ENCODE data around the gene WDR27. TPM values are rescaled to one million over a fixed set of nuclear protein-coding genes. Genes with fewer than 3 reads are reported as not detected.
"Not testable (repeated sequence)": the region's sequence is repeated elsewhere in the genome, so short reads cannot be mapped to it uniquely, and the experiment has no call there.

WDR27 gene
- total RNA-seq, 1 experiment from 2014 or later: 8.4 TPM

DNA sequence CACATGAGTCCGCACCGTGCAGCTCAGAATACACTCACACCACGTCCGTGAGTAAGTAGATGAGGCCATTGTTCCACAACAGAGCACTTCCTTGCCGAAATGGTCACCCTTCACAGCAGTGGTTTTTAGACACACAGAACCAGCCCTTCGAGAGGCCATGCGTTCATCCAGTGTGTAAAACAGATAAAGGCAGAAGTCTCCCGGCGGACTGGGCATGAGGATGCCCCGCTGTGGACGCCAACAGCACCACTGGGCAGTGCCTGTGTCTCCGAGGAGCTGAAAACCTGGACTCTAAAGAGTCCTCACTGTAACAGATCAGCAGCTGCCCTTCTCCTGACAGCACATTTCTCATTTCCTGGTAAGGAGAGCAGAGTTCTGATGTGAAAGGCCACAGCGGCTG lies 75.2 kb downstream of the WDR27 start:
- in situ Hi-C loops (cut with HindIII; ENCODE audit: low pct_unique_long_range_greater_than_20kb, low sequenced_read_pairs): no loop called here
- no peak for DNase-seq (ENCODE audit: low read depth)

DNA sequence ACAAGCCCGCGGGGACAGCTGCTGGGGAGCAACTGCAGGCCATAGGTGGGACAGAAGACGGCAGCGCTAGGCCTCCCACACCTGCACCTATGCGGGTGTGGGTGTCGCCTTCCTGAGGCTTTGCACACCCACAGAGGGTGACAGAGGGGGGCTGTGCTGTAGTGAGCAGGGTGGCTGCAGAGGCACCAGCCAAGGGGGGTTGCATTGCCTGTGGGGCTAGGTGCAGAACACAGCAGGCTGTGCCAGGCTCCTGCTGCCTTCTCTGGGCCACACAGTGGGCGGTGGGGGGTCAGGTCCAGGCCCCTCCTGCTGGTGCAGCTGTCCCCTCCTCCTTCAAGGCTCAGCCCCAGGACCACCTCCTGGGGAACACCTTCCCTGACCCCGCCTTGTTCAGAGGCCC lies 75.7 kb downstream of the WDR27 start:
- DNase-seq (ENCODE audit: low read depth): no peak
- in situ Hi-C loops (cut with HindIII; ENCODE audit: low pct_unique_long_range_greater_than_20kb, low sequenced_read_pairs): no loop called here

DNA sequence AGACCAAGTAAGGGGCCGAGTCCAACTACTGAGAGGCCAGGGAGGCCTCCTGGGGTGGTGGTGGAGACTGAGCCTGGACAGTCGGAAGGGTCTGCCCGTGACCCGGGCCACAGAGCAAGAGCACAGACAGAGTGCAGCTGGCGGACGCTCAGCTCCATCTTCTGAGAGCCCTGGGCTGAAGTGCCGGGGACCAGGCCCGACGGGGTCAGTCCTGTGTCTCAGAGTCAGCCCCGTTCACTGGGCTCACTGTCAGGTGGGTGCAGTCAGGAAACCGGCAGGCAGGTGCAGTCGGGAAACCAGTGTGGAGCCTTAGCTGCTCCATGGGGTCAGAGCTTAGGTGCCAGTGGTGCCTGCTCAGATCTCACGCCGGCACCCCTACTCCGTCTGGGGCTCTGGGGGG lies 76.5 kb downstream of the WDR27 start:
- in situ Hi-C loops (cut with HindIII; ENCODE audit: low pct_unique_long_range_greater_than_20kb, low sequenced_read_pairs): no loop called here
- no peak for DNase-seq (ENCODE audit: low read depth)

DNA sequence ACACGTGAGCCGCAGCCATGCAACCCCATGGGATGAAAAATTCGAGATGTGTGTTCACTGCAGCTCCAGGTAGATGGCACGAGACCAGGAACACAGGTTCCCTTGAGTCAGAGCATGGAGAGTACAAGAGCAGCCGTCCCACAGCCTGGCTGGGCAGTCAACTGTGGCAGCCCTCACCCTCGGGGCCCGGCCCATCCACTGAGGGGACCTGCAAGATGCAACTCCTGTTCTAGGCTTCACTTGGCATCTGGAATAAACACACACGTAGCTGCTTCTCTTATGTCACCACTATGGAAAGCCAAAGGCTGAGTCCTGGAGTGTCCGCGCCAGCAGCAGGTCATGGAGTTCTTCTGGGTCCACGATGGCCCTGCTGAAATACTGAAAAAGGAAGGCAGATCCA lies 77.0 kb downstream of the WDR27 start:
- in situ Hi-C loops (cut with HindIII; ENCODE audit: low pct_unique_long_range_greater_than_20kb, low sequenced_read_pairs): no loop called here
- no peak for DNase-seq (ENCODE audit: low read depth)

DNA sequence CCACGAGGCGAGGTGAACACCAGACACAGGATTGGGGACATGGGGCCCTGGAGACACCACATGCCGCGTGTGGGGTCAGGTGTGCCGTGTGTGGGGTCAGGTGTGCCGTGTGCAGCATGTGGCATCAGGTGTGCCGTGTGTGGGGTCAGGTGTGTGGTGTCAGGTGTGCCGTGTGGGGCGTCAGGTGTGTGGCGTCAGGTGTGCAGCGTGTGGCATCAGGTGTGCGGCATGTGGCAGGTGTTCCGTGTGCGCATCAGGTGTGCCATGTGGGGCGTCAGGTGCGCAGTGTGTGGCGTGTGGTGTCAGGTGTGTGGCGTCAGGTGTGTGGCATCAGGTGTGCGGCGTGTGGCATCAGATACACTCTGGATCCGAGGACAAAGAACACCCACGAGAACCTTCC lies 77.9 kb downstream of the WDR27 start:
- in situ Hi-C loops (cut with HindIII; ENCODE audit: low pct_unique_long_range_greater_than_20kb, low sequenced_read_pairs): no loop called here
- no peak for DNase-seq (ENCODE audit: low read depth)

DNA sequence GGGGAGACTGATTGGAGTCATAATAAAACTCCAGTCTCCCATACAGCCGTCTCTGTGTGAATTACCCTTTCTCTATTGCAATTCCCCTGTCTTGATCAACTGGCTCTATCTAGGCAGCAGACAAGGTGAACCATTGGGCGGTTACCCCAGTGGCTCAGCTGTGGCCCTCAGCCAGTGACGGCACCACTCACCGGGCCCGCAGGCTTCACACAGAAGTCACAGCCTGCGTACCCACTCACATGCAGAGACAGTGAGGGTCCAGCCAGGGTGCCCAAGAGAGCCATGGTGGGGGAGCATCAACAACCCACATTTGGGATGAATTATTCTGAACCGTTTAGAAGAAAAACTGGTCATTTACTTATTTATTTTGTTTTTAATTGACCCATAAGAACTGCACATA lies 78.5 kb downstream of the WDR27 start:
- in situ Hi-C loops (cut with HindIII; ENCODE audit: low pct_unique_long_range_greater_than_20kb, low sequenced_read_pairs): no loop called here
- no peak for DNase-seq (ENCODE audit: low read depth)

DNA sequence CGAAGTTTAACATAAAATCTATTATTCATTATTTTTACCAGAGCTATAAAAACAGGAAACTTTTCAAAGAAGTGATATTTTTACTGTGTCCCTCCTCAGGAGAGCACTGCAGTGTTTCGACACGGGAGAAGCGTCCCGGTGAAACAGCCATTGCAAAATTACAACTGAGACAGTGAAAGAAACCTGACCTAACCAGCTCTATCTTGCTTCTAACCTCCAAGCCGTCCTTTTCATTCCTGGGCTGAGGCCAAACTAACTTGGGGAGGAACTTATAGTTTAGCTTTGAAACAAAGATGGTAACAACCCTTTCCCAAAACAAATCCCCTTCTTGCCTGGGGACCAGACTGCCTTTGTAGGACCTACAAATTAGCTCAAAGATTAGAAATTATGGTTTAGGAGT lies 79.2 kb downstream of the WDR27 start:
- in situ Hi-C loops (cut with HindIII; ENCODE audit: low pct_unique_long_range_greater_than_20kb, low sequenced_read_pairs): no loop called here
- DNase-seq (ENCODE audit: low read depth): no peak

DNA sequence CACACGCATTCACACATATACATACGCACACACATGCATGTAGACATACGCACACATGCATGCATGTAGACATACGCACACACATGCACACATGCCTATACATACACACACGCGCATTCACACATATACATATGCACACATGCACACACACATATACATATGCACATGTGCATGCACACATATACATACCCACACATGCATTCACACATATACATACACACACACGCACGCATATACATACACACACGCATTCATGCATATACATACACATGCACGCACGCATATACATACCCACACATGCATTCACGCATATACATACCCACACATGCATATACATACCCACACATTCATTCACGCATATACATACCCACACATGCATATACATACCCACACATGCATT lies 80.5 kb downstream of the WDR27 start:
- no peak for DNase-seq (ENCODE audit: low read depth)
- in situ Hi-C loops (cut with HindIII; ENCODE audit: low pct_unique_long_range_greater_than_20kb, low sequenced_read_pairs): no loop called here

DNA sequence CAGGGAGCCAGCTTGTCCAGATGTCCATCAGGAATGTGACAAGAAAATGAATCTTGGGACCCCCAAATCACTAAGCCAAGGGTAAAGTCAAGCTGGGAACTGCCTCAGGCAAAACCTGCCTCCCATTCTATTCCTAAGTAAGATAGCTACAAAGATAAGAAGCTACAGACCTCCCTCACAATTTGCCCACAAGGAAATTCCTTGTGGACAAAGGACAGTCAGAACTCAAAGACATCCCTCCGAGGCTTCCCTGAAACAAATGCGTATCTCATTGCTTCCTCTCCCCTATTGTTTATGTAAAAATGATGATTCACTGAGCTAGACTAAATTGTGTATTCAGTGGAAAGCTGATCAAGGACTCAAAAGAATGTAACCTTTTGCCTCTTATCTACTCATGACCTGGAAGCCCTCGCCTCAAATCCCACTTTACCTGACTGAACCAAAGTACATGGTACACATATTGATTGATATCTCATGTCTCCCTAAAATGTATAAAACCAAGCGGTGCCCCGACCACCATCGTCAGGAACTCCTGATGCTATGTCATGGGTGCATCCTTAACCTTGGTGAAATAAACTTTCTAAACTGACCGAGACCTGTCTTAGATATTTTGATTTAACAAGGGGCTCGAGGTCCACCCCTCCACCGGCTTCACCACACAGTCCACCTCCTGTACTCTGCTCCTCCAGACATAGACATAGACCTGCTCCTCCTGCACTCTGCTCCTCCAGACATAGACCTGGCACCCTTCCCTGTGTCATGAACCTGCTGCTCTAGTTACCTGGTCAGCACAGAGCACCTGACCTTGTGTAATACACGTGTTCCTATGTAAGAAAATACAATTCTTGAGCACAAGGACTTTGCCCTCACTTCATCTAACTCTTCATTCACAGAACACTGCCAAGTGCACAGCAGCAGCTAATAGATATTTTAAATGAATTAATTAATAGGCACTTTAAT lies 81.4 kb downstream of the WDR27 start:
- peak; percentile 59 for DNase-seq (ENCODE audit: low read depth)
- in situ Hi-C loops (cut with HindIII; ENCODE audit: low pct_unique_long_range_greater_than_20kb, low sequenced_read_pairs): no loop called here

DNA sequence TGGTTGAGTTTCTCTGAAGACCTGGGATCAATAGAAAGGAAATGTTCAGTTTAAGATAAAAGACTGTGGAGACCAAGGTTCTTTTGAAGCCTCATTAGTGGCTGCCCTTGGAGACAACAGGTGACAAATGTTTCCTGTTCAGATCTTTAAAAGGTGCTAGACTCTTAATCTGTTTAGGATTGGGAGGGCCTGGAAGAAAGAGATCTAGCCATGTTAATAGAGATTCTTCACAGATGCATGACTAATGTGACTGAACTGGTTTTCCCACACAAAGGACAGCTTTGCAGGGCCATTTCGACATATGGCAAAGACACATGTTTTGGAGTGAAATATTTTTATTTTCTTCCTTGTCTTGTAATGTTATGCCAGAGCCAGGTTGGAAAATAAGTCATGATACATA lies 82.2 kb downstream of the WDR27 start:
- in situ Hi-C loops (cut with HindIII; ENCODE audit: low pct_unique_long_range_greater_than_20kb, low sequenced_read_pairs): no loop called here
- no peak for DNase-seq (ENCODE audit: low read depth)

DNA sequence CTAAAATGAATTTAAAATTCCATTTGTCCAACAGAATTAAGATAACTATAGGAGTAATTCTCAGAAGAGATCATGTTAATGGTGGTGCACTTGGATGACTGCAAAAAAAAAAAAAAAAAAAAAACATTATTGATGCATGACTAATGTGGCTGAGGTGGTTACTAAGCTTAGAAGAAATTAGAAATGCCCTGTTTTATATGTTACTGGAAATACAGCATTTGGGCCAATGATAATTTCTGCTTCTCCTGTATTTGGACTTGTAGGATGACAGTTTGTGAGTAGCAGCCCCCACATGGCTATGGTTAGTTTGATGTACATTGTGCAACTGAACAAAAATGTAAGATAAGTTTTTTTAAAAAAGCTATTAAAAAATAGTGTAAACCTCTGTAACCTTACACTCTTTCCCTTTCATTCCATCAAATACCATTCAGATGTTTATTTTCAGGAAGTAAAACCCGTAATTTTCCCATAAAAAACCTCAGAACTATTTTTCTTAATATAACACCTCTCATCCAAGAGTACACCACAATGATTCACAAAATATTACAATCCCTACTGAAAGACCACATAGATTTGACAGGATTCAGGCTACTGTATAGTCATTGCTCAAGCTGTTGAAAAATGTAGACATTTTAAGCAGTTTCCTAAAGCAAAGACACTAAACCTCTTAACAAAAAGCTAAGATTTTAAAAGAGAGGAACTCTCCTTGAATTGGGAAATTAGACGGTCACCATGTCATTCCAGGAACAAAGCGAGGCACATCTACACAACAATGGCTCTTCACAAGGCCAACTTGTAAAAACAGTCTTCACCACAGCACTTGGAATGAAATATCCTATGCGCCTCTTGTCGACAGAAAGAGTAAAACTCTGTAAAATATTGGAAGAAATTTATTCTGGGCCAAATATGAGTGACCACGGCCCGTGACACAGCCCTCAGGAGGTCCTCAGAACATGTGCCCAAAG lies 83.0 kb downstream of the WDR27 start:
- in situ Hi-C loops (cut with HindIII; ENCODE audit: low pct_unique_long_range_greater_than_20kb, low sequenced_read_pairs): no loop called here
- DNase-seq (ENCODE audit: low read depth): peak; percentile 46

DNA sequence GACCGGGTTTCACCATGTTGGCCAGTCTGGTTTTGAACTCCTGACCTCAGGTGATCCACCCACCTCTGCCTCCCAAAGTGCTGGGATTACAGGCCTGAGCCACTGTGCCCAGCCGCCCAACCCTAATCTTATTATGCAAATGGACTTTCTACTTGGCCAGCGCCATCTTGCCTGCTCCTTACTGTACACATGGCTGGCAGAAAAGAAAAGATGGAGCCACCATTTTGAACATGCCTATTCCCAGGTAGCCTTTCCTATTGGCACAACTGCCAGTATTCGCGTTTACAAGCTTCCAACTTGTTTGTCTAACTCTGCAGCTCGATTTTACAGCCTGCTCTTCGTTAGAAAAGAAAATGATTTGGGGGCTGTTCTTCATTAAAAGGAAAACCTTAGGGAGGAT lies 84.3 kb downstream of the WDR27 start:
- in situ Hi-C loops (cut with HindIII; ENCODE audit: low pct_unique_long_range_greater_than_20kb, low sequenced_read_pairs): no loop called here
- DNase-seq (ENCODE audit: low read depth): no peak

DNA sequence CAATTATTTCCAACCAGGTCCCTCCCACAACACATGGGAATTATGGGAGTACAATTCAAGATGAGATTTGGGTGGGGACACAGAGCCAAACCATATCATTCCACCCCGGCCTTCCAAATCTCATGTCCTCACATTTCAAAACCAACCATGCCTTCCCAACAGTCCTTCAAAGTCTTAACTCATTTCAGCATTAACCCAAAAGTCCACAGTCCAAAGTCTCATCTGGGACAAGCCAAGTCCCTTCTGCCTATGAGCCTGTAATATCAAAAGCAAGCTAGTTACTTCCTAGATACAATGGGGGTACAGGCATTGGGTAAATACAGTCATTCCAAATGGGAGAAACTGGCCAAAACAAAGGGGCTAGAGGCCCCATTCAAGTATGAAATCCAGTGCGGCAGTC lies 93.2 kb downstream of the WDR27 start:
- in situ Hi-C loops (cut with HindIII; ENCODE audit: low pct_unique_long_range_greater_than_20kb, low sequenced_read_pairs); DNase-seq (ENCODE audit: low read depth): not testable (repeated sequence)

DNA sequence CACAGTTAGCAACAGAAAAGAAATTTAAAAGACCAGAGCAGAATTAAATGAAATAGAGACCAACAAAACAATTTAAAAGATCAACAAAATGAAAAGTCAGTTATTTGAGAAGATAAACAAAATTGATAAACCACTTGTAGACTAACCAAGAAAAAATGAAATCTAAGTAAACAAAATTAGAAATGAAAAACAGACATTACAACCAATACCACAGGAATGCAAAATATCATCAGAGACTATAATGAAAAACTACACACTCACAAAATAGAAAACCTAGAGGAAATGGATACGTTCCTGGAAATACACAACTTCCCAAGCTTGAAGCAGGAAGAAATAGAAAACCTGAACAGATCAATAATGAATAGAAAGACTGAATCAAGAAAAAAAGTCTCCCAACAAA lies 97.8 kb downstream of the WDR27 start:
- in situ Hi-C loops (cut with HindIII; ENCODE audit: low pct_unique_long_range_greater_than_20kb, low sequenced_read_pairs): no loop called here
- DNase-seq (ENCODE audit: low read depth): no peak

DNA sequence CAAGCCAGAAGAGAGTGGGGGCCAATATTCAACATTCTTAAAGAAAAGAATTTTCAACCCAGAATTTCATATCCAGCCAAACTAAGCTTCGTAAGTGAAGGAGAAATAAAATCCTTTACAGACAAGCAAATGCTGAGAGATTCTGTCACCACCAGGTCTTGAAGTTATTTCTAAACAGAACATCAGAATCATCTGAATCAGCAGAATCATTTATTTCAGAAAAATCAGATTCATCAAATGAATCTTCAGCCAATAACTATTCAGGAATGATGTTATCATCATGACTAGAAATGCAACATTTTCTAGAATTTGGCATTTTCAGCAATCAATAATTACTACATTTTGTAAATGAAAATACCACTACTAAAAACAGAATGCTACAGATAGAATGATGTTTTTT lies 100.7 kb downstream of the WDR27 start:
- DNase-seq (ENCODE audit: low read depth); in situ Hi-C loops (cut with HindIII; ENCODE audit: low pct_unique_long_range_greater_than_20kb, low sequenced_read_pairs): not testable (repeated sequence)

DNA sequence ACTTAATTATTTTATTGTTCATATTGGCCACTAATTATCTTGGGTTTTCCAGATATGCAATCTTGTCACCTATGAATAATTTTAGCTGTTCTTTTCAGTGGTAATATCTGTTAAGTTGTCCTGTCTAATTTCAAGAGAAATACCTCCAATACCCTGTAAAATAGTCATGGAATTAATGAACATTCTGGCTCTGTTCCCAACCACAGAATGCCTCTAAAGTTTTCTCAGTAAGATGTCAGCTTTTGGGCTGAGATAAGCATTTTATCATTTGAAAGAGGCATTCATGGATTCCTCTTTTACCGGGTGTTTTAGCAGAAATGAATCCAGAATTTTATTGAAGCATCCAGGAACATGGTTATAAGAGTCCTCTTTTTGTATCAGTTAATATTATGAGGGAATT lies 109.3 kb downstream of the WDR27 start:
- in situ Hi-C loops (cut with HindIII; ENCODE audit: low pct_unique_long_range_greater_than_20kb, low sequenced_read_pairs): no loop called here
- DNase-seq (ENCODE audit: low read depth): no peak

DNA sequence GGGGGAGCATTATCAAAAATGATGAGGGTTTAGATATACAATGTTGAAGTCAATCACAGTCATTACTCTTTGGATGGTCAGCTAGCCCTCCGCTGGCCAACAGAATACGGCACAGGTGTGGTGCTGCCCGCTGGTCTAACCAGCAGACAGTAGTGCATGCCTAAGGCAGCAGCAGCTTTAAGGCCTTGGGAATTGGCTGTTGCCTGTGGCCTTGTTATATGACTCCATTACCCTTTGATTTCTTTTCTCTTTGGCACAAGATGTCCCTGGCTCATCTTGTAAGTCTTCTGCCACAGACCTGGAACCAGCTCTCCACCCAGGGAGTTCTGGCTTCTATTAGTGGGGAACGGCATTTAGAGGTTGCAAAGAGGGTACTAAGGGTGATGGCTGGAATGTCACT lies 110.2 kb downstream of the WDR27 start:
- in situ Hi-C loops (cut with HindIII; ENCODE audit: low pct_unique_long_range_greater_than_20kb, low sequenced_read_pairs): no loop called here
- DNase-seq (ENCODE audit: low read depth): no peak

DNA sequence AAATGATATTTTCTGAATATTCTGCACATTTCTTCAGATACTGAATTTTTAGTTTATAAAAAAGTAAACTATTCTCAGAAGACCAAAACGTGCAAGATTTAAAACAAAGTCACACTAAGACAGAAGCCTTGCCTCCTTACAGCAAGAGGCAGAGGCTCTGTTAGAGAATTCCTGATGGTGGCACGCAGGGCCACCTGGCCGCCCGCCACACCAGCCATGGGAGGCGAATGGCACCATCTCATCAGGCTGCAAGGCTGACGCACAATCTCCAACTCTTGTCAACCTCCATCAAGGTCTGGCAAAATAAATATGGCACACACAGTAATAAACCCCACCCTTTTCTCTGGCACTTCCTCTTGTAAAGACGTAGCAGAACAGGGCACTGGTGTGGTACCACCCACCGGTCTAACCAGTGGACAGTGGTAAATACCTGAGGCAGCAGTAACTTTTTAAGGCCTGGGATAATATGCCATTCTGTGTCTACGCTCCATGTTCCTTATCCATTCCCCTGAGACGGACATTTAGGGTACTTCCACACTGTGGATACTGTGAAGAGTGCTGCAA lies 111.4 kb downstream of the WDR27 start:
- DNase-seq (ENCODE audit: low read depth): no peak
- in situ Hi-C loops (cut with HindIII; ENCODE audit: low pct_unique_long_range_greater_than_20kb, low sequenced_read_pairs): no loop called here

DNA sequence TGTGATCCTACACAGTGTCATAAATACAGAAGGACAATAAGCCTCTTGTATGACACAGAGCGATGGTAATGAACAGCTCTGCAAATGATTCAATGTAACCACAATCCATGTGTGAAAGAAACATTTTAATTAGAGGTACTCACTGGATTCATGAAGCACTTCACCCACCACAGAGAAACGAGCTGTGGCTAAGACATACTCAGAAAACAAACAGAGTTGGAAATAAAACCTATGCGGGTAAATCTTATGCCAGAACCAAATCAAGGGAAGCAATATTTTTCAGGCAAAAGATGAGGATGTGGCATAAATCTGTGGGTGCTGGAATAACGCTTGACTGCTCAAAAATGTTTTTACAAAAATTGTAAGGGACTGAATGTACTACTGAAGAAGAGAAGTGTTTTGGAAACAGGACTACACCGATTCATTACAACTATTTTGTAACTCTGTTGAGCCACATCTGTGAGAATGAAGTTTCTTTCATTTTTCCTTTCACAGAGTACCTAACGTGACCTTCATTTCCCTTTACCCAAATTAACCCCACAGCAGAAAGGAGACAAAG lies 112.1 kb downstream of the WDR27 start:
- peak; percentile 30 for DNase-seq (ENCODE audit: low read depth)
- in situ Hi-C loops (cut with HindIII; ENCODE audit: low pct_unique_long_range_greater_than_20kb, low sequenced_read_pairs): no loop called here

Data from Caki2 (cell line).